Ovary (tissue), 9 donors: ENCODE data around the gene LEMD2. TPM values are rescaled to one million over a fixed set of nuclear protein-coding genes. Genes with fewer than 3 reads are reported as not detected.

ENCODE experiments used
- DNase-seq, 5 donors: peaks; one replicate each; pipeline ENCODE4 v3.0.0-alpha.2; 2019 to 2020
- H3K27ac ChIP-seq, 2 donors: fragments of 200-600 bp; one replicate each; pipeline versions ENCODE4 v1.5.1 to v1.8.0; 2019 to 2022
- H3K27me3 ChIP-seq: fragments of 200-600 bp; one replicate; pipeline ENCODE4 v1.8.0; 2022
- H3K36me3 ChIP-seq: fragments of 200-600 bp; sonication (generic); one replicate; pipeline ENCODE4 v1.5.1; 2019
- H3K4me1 ChIP-seq: one replicate; pipeline ENCODE4 v1.8.1; 2013; ENCODE audit warnings: mild to moderate bottlenecking, moderate library complexity; ENCODE audit not compliant: insufficient read depth
- H3K4me3 ChIP-seq: fragments of 200-600 bp; sonication (generic); one replicate; pipeline ENCODE4 v1.5.1; 2017
- H3K9me3 ChIP-seq, 2 donors: fragments of 200-600 bp in 1 of 2; sonication (generic) in 1 of 2; one replicate each; pipeline versions ENCODE4 v1.5.1 to v1.8.1; 2013 to 2019; ENCODE audit warnings: mild to moderate bottlenecking in 1 of 2, moderate library complexity in 1 of 2
- CTCF ChIP-seq, 3 donors: fragments of 450-650 bp in 2 of 3; fragments of 200-600 bp in 1 of 3; IDR thresholded peaks; one replicate each; pipeline versions ENCODE4 v1.5.1 to v1.8.0; 2016 to 2022; ENCODE audit warnings: antibody characterized with exemption in 3 of 3, mild to moderate bottlenecking in 1 of 3
- EP300 ChIP-seq: sonication (generic); formaldehyde crosslinking; IDR thresholded peaks from one replicate; pipeline ENCODE4 v1.6.1; 2017; ENCODE audit warnings: antibody characterized with exemption
- POLR2A ChIP-seq: fragments of 450-650 bp; IDR thresholded peaks from one replicate; pipeline ENCODE4 v1.6.1; 2017; ENCODE audit warnings: antibody characterized with exemption, mild to moderate bottlenecking, moderate library complexity
- WGBS, 3 donors: extraction: QIAGEN DNeasy Blood & Tissue Kit in 1 of 3; methylation state at CpG; one replicate each; pipeline versions ENCODE4 v1.1.5 to v1.1.7; 2013 to 2017; 5-methylcytosine and 5-hydroxymethylcytosine counted together
- intact Hi-C, 4 donors: fragments of 100-400 bp; cut with DNase I; formaldehyde crosslinking; loops; one replicate each; pipeline versions ENCODE4 v1.11.0 to v1.15.1; 2022 to 2023
- polyA plus RNA-seq, 2 donors: library from polyadenylated mRNA; stranded (reverse); fragments of 200-250 nt in 1 of 2; fragments of 350-450 nt in 1 of 2; fragmentation: Illumina TruSeq in 1 of 2; extraction: RNeasy Lipid Tissue Mini Kit (QIAGEN cat#74804) in 1 of 2; gene quantifications; one replicate each; pipeline ENCODE4 v1.2.3, GENCODE V29; 2013 to 2014
- total RNA-seq, 7 donors: library from RNA; depleted of rRNA in 2 of 7; stranded (reverse); fragments of >200 nt in 2 of 7; fragmentation: NEBNext Ultra II Directional in 3 of 7; extraction: Animal tissue kit (Norgen Biotek cat#: 25700) in 3 of 7; gene quantifications; one replicate each; pipeline versions ENCODE4 v1.1.0 to v1.2.4, GENCODE V29; 2016 to 2023
- donor health status: DM: no; HTN: no; CAD: no; lungs with moderate emphysema.
- donor health status: DM: no; HTN: no; CAD: no.
- donor health status: Bipolar disorder and iron deficiency.
- donor health status: DM: yes; HTN: yes; CAD: no.
- donor health status: DM: no; HTN: no; CAD: no.
- donor health status: DM: yes; HTN: yes; CAD: no.

The LEMD2 gene
- total and polyA plus RNA-seq, 9 donors: 41.7 to 66.8 (median 56.7) TPM

- no peaks in the 10 kb centered on the region for H3K36me3 ChIP-seq
- no peaks in the 10 kb centered on the region for H3K9me3 ChIP-seq
- whole genome bisulfite sequencing, 3 donors: 83 to 91% (median 84%) methylated on average over 10 of the region's 10 CpGs
- no peaks in the 10 kb centered on the region for H3K4me1 ChIP-seq
- H3K4me3 ChIP-seq: no peak overlapping the region
- intact Hi-C loops: loop anchor here in 1 of 4 donors (10.0 kb wide), 1 partner anchor 173 kb away; the partner anchor contains the start of gene BAK1
- TF ChIP-seq CTCF (IDR thresholded peaks at IDR 0.05): no peak
- no peak for TF ChIP-seq POLR2A
- TF ChIP-seq EP300: no peak
- H3K27ac ChIP-seq: no peak overlapping the region
- no peak for DNase-seq
- H3K27me3 ChIP-seq: no peaks in the 10 kb centered on the region
Measured at GRCh38 chr6:33757906-33758305, 31.0 kb downstream of the LEMD2 start.

GRCh38 chr6:33757113-33757512, 31.8 kb downstream of the LEMD2 start:
- H3K9me3 ChIP-seq: no peaks in the 10 kb centered on the region
- H3K4me3 ChIP-seq: no peak overlapping the region
- TF ChIP-seq EP300: no peak
- no peak for TF ChIP-seq POLR2A
- no peak for TF ChIP-seq CTCF (IDR thresholded peaks at IDR 0.05)
- H3K27ac ChIP-seq: no peak overlapping the region
- no peaks in the 10 kb centered on the region for H3K4me1 ChIP-seq
- intact Hi-C loops: loop anchor here in 1 of 4 donors (10.0 kb wide), 1 partner anchor 172 kb away; the partner anchor contains the start of gene BAK1
- H3K36me3 ChIP-seq: no peaks in the 10 kb centered on the region
- no peak for DNase-seq
- no peaks in the 10 kb centered on the region for H3K27me3 ChIP-seq
- WGBS, 3 donors: 69 to 88% (median 78%) methylated on average over 3 of the region's 3 CpGs

- TF ChIP-seq POLR2A: no peak
- TF ChIP-seq EP300: no peak
- no peak for TF ChIP-seq CTCF (IDR thresholded peaks at IDR 0.05)
- H3K9me3 ChIP-seq: no peaks in the 10 kb centered on the region
- 81 to 87% (median 84%) methylated on average over 12 of the region's 12 CpGs for WGBS, 3 donors
- H3K27ac ChIP-seq: no peak overlapping the region
- intact Hi-C loops: loop anchor here in 1 of 4 donors (10.0 kb wide), 1 partner anchor 172 kb away; the partner anchor contains the start of gene BAK1
- H3K4me3 ChIP-seq: no peak overlapping the region
- no peaks in the 10 kb centered on the region for H3K27me3 ChIP-seq
- no peaks in the 10 kb centered on the region for H3K36me3 ChIP-seq
- no peak for DNase-seq
- H3K4me1 ChIP-seq: no peaks in the 10 kb centered on the region
Measured at GRCh38 chr6:33756211-33756954, 32.5 kb downstream of the LEMD2 start.

- 84 to 88% (median 87%) methylated on average over 13 of the region's 13 CpGs for WGBS, 3 donors
- intact Hi-C loops: loop anchor here in 1 of 4 donors (10.0 kb wide), 1 partner anchor 170 kb away; the partner anchor contains the start of gene BAK1
- H3K4me1 ChIP-seq: no peaks in the 10 kb centered on the region
- TF ChIP-seq POLR2A: no peak
- no peak for TF ChIP-seq CTCF (IDR thresholded peaks at IDR 0.05)
- no peak for TF ChIP-seq EP300
- no peaks in the 10 kb centered on the region for H3K36me3 ChIP-seq
- no peaks in the 10 kb centered on the region for H3K9me3 ChIP-seq
- DNase-seq: no peak
- no peak overlapping the region for H3K4me3 ChIP-seq
- H3K27me3 ChIP-seq: no peaks in the 10 kb centered on the region
- no peak overlapping the region for H3K27ac ChIP-seq
Measured at GRCh38 chr6:33755070-33755869, 33.7 kb downstream of the LEMD2 start.
